Activated CD8-positive, alpha-beta memory T cell treated with anti-CD3 and anti-CD28 coated beads for 4 hours (primary cell): Measurements from ENCODE around the gene ARHGEF25.
A peak's percentile ranks its signal among the peaks of the same experiment; 100 is the strongest.

ENCODE experiments used
- DNase-seq, 2 donors: peaks; one replicate each; pipeline ENCODE4 v3.0.0-alpha.2; 2020; ENCODE audit warnings: low read depth in 2 of 2

Gene ARHGEF25

DNA sequence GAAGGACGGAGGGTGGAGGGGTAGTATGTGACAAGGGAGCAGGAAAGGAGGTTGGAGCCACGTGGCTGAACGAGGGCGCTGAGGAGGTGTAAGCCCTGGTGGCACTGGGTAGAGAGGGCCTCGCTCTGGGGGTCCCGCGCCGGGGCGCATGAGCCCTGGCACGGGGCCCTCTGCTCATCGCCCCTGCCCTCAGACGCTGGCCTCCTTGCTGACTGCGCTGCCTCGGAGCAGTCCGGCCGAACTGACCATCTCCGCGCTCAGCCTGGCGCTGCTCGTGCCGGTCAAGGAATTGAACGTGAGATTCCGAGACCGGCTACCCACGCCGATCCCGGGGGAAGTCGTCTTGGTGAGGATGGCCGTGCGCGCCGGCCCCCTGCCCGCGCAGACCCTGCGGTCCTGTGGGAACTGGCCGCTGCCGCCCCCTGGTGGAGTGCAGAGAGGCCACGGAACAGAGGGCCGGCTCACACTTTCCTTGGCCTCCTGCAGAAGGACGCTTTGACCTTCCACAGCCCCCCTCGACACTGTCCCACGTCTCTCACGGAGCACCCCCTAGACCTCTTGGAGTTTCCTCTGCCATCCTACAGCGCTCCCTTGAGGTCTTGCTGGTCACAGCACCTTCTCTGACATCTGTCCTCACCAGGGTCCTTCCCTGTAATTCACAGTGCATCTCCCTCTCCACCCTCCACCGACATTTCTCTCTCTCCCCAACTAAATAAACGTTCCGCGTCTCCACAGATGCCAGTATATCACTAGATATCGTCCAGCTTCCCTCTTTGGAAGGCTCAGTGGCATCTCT, 10.5 kb downstream of the ARHGEF25 start:
- DNase-seq = peak in 1 of 2 donors; percentile 23

DNA sequence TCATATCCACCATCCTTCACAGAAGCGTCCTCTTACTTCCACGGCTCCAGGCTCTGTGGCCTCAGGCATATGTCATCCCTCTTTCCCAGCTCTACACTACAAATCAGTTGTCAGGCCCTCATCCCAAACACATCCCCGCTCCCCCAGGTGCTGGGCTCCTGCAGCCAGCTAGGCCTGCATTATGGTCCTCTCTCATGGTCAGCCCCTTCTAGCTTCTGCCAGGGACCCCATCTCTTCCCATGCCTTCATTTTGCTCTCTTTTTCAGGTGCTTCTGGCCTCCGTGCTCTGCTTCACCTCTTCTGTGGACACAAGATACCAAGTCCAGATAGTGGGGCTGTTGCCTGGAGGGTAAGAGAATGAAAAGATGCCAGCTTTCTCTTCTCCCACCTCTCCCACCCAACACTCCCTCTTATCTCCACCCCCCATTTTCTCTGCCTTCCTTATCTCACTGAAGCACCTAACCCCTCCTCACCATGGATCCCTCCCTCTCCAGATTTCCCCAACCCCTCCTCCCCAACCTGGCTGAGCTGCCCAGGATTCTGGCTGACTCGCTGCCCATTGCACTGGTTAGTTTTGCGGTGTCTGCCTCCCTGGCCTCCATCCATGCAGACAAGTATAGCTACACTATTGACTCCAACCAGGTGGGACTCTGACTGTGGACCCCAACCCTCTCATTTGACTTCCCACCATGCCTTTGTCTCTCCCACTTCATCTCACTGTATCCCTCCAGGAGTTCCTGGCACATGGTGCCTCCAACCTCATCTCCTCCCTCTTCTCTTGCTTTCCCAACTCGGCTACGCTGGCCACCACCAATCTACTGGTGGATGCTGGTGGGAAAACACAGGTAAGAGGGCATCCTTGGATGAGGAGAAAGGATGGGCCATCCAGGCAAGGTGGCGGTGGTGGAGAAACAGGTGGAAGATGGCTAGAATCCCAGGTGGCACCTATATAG, 11.3 kb downstream of the ARHGEF25 start:
- no peak for DNase-seq

DNA sequence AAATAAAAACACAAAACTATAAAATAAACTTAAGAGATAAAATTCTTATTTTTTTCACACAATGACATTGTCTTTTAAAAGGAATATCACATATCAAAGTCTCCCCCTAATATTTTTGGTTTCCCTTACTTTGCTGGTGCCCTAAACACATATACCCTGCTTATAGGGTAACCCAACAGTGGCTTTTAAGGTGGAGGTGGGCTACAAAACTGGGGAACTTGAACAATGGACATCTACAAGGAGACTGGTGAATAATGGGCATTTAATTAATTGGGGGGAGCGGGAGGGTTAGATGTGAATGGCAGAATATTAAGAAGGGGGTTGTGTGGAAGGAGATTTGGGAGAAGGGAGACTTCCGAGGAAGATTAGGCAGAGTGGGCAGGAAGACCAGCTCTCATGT, 12.2 kb downstream of the ARHGEF25 start:
- no peak for DNase-seq

- no peak for DNase-seq
Measured at GRCh38 chr12:57623811-57624390, 12.7 kb downstream of the ARHGEF25 start.

- no peak for DNase-seq
Measured at GRCh38 chr12:57624441-57625220, 13.4 kb downstream of the ARHGEF25 start.

GRCh38 chr12:57625261-57626032, 14.2 kb downstream of the ARHGEF25 start:
- DNase-seq = no peak

GRCh38 chr12:57626111-57626920, 15.1 kb downstream of the ARHGEF25 start:
- DNase-seq = no peak

DNA sequence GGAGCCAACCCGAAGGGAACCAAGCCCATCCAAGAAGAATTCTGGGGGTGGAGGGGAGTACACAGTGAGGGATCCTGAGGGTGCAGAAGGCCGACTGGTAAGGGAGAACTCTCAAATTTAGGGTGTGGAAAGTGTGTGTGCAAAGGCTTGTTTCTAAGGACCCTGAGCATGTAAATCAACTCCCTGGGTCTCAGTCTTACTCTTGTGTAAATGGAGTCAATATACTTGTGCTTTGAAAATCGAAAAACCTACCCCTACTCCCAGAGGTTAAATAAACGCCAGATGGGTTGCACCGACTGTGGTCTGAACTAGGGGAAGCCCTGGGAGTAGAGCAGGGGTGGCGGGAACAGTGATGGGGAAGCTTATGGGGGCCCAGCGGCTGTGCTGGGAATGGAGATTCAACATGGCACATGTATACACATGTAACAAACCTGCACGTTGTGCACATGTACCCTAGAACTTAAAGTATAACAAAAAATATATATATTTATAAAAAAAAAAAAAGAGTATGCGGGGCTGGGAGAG, 15.7 kb downstream of the ARHGEF25 start:
- DNase-seq = no peak

DNA sequence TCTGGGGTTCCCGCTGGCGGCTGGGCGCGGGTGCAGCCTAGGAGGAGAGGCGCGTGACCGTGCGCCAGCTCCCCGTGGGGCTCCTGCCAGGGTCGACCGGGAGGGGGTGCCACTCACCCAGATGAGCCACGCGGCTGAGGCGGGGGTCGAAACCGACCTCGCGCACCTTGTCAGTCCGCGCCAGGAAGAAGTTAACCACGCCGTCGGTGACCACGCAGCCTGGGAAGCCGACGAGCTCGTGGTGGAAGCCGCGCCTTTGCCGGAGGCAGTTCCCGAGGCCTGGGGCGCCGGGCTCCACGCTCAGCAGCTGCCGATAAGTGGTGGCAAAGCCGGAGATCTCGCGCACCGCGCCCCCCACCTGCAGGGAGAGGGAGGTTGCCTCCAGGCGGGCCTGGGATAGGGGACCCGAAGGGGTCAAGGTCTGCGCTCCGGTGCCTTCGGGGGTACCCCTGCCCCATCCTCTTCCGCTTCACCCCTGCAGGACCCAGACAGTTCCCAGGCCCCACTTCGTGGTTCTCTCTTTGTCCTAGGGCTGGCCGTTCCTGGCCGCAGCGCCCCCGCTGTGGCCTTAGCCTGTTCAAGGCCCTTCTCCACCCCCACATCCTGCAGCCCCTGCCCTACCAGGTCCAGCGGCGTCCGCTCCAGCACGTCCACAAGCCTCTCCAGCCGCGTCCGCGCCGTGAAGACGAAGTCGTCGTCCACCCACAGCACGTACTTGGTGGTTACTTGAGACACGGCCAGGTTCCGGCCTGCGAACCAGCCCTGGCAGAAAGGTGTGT, 16.5 kb downstream of the ARHGEF25 start:
- DNase-seq = no peak

- DNase-seq = no peak
Measured at GRCh38 chr12:57628280-57629191, 17.3 kb downstream of the ARHGEF25 start.

DNA sequence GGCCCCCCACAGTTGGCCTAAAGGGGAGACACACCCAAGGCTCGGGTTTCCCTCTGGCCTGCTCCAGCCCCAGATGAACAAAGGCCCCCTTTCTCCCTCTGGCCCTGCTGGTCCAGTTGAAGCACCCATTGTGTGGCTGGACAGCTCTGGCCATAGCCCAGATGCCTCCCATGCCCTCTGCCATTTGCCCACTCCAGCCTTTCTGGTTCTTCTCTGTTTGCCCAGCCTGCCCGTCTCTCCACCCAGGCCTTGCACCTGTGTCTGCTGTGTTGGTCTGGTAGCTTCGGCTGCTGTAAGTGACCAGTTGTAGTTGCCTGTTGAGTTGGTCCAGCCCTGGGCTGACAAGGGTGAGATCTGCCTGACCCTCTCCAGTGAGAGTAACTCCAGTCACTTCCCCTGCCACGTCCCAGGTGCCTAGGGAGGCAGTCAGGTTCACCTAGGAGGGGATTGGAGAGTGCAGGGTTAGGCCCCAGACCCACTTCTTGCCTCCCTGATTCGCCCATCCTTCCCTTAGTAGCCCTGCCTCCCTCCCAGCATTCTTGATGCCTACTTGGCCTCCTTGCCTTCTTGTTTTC, 18.7 kb downstream of the ARHGEF25 start:
- no peak for DNase-seq

DNA sequence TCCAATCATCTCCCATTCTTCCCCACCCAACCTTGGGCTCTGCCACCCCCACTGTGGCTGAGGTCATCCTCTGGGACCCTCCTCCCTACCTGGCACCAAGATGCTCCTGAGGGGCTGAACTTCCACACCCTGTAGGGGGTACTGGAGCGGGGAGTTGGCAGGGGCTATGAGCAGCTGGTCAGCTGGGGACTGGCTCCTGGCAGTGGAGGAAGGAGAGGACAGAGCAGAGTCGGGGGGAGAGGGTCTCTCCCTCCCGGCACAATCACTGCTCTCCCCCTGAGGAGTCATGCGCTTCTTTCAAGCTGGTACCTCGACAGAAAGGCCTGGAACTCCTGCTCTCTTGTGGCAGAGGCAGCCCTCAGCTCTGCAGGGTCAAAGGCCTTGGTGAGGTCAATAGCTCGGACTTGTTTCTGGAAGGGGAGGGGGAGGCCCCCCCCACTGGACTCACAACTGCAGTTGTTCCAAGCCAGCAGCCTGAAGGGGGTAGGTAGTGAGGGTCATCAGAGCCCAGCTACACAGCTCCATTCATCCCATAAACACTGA, 19.7 kb downstream of the ARHGEF25 start:
- DNase-seq = no peak

- DNase-seq = no peak
Measured at GRCh38 chr12:57631566-57632072, 20.4 kb downstream of the ARHGEF25 start.

GRCh38 chr12:57632073-57632957, 21.1 kb downstream of the ARHGEF25 start:
- no peak for DNase-seq

DNA sequence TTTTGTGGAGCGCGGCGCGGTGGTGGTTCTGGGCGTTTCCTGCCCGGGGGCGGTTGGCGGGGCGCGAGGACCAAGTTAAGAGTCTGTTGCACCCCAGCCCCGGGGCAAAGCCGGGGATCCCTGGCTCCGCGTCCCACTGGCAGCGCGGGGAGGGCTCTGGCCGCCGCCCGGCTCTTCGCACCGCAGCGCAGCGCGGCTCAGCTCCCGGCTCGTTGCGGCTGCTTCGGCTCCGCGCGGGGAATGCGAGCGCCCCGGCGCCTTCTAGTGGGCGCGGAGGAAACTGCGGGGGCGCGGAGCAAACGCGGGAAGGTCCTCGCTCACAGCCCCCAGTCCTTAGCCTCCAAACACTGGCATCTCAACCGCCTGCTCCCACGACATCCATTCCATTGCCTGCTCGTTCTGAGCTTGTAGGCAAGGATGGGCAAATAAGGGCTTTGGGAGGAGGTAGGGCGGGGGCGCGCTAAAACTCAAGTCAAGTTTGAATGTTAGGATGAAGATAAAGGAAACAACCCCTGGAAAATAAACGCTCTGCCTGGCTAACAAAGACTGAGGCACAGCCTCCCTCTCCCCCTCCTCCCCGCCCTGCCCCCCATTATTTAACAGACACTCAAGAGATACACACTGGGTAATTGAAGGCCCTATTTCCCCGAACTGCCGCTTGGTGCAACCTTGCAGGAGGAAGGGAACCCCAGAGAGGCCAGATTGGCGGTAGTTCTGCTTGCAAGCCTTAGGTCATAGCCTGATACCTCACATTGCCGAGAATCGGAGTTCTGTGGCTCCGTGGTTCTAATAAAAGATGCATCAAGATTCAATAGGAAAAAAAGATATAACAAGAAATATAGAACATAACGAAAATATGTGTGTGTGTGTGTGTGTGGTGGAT, 22.0 kb downstream of the ARHGEF25 start, which contains the start of gene B4GALNT1:
Gene B4GALNT1 (minus strand): TSS at position 244 of the 883 bp plus-strand sequence. CDS start 1,069 bp downstream, outside the sequence.
- DNase-seq = peak; percentile 28 to 30
